Left cardiac atrium (tissue), 4 donors: ENCODE measurements around the gene LPO. TPM values are rescaled to one million over a fixed set of nuclear protein-coding genes. Genes with fewer than 3 reads are reported as not detected.

Experiments
- ATAC-seq, 2 donors: fragments of 200-7000 bp; cut with Tn5 transposase; one replicate each; pipeline ENCODE4 v1.9.1; 2020; ENCODE audit warnings: mild to moderate bottlenecking in 2 of 2, moderate library complexity in 2 of 2
- DNase-seq: peaks from one replicate; pipeline ENCODE4 v3.0.0-alpha.2; 2020
- intact Hi-C, 2 donors: fragments of 100-400 bp; cut with DNase I; formaldehyde crosslinking; loops; one replicate each; pipeline versions ENCODE4 v1.14.1 to v1.15.1; 2022 to 2023
- total RNA-seq, 2 donors: library from RNA; stranded (reverse); fragmentation: NEBNext Ultra II Directional; extraction: Animal tissue kit (Norgen Biotek cat#: 25700); gene quantifications; one replicate each; pipeline ENCODE4 v1.2.1, GENCODE V29; 2021
- donor health status: DM: no; HTN: yes; CAD: no.
- donor health status: DM: no; HTN: yes; CAD: no; lungs with severe emphysema.
- donor health status: DM: yes; HTN: yes; CAD: no.
- donor health status: Dilated cardiomyopathy.

LPO gene
- total RNA-seq, 2 donors from 2014 or later: not detected

- ATAC-seq (peak; percentile 91 to 95), DNase-seq (peak; percentile 65)
- intact Hi-C loops: loop anchor here in 1 of 2 donors (10.0 kb wide), 1 partner anchor 165 kb away; the partner anchor contains the start of gene RNF43
These were observed 11.1 kb downstream of the LPO start for GRCh38 chr17:58249270-58250133.

- intact Hi-C loops: no loop called here
- ATAC-seq (no peak), DNase-seq (no peak)
These were observed 12.1 kb downstream of the LPO start for GRCh38 chr17:58250344-58251011.

GRCh38 chr17:58252141-58252540 is 13.8 kb downstream of the LPO start:
- ATAC-seq: no peak
- no peak for DNase-seq
- intact Hi-C loops: no loop called here

GRCh38 chr17:58253082-58253481 is 14.7 kb downstream of the LPO start:
- DNase-seq: no peak
- intact Hi-C loops: no loop called here
- ATAC-seq: no peak

- DNase-seq: no peak
- intact Hi-C loops: no loop called here
- no peak for ATAC-seq
These were observed 16.4 kb downstream of the LPO start for GRCh38 chr17:58254803-58255202.

- ATAC-seq (no peak), DNase-seq (no peak)
These were observed 23.8 kb downstream of the LPO start for GRCh38 chr17:58262149-58262548.

GRCh38 chr17:58263773-58264172 is 25.4 kb downstream of the LPO start:
- DNase-seq (no peak), ATAC-seq (no peak)
- intact Hi-C loops: no loop called here

More at GRCh38 chr17:58262149-58262548, 23.8 kb downstream of the LPO start:
- intact Hi-C loops: no loop called here

- ATAC-seq: no peak
- no peak for DNase-seq
These were observed 26.2 kb downstream of the LPO start for GRCh38 chr17:58264407-58265103.

GRCh38 chr17:58265271-58265670 is 26.9 kb downstream of the LPO start:
- DNase-seq (no peak), ATAC-seq (no peak)
- intact Hi-C loops: no loop called here

More at GRCh38 chr17:58264407-58265103, 26.2 kb downstream of the LPO start:
- intact Hi-C loops: no loop called here

GRCh38 chr17:58265902-58266875 is 27.8 kb downstream of the LPO start:
- ATAC-seq (no peak), DNase-seq (no peak)
- intact Hi-C loops: no loop called here

GRCh38 chr17:58267347-58268324 is 29.3 kb downstream of the LPO start:
- intact Hi-C loops: no loop called here
- ATAC-seq (no peak), DNase-seq (no peak)

- DNase-seq: no peak
- ATAC-seq: no peak
- intact Hi-C loops: no loop called here
These were observed 29.9 kb downstream of the LPO start for GRCh38 chr17:58268326-58268725.

- intact Hi-C loops: no loop called here
- no peak for DNase-seq
- ATAC-seq: no peak
These were observed 30.6 kb downstream of the LPO start for GRCh38 chr17:58268774-58269556.

- intact Hi-C loops: no loop called here
- DNase-seq: no peak
- ATAC-seq: no peak
These were observed 31.3 kb downstream of the LPO start for GRCh38 chr17:58269557-58270291.

GRCh38 chr17:58270476-58271215 is 32.3 kb downstream of the LPO start:
- intact Hi-C loops: no loop called here
- ATAC-seq: no peak
- no peak for DNase-seq
